GM23338 (cell line): Measurements from ENCODE around the gene SULT1B1.

ENCODE experiments used
- CREB1 ChIP-seq: fragments of 250-450 bp; sonication (Bioruptor Pico); IDR thresholded peaks from 2 replicates; pipeline ENCODE4 v1.5.0; 2020; ENCODE audit warnings: low read depth, mild to moderate bottlenecking, moderate library complexity
- EZH2phosphoT487 ChIP-seq: fragments of 200-600 bp; sonication (generic); IDR thresholded peaks from one replicate; pipeline ENCODE4 v1.8.1; 2018; ENCODE audit warnings: antibody characterized with exemption; ENCODE audit not compliant: unreplicated experiment
- POLR2AphosphoS5 ChIP-seq: IDR thresholded peaks from 2 replicates; pipeline ENCODE4 v1.6.1; 2016; ENCODE audit warnings: antibody characterized with exemption, low read depth
- REST ChIP-seq: IDR thresholded peaks from one replicate; pipeline ENCODE4 v1.6.1; 2018; ENCODE audit warnings: antibody characterized with exemption; ENCODE audit not compliant: unreplicated experiment
- ZNF462 ChIP-seq: fragments of 250-450 bp; sonication (Bioruptor Pico); IDR thresholded peaks from 2 replicates; pipeline ENCODE4 v1.5.0; 2020; ENCODE audit warnings: mild to moderate bottlenecking, moderate library complexity
- TF ChIP-seq, protein P1 (sequence below), 2 experiments: fragments of 200-600 bp in 1 of 2; sonication (generic) in 1 of 2; conservative IDR thresholded peaks; 2 replicates each; pipeline versions ENCODE4 v1.5.1 to v1.6.1; 2016 to 2017; ENCODE audit warnings: antibody characterized with exemption in 2 of 2, low read depth in 2 of 2, mild to moderate bottlenecking in 2 of 2, moderate library complexity in 1 of 2

DNA sequence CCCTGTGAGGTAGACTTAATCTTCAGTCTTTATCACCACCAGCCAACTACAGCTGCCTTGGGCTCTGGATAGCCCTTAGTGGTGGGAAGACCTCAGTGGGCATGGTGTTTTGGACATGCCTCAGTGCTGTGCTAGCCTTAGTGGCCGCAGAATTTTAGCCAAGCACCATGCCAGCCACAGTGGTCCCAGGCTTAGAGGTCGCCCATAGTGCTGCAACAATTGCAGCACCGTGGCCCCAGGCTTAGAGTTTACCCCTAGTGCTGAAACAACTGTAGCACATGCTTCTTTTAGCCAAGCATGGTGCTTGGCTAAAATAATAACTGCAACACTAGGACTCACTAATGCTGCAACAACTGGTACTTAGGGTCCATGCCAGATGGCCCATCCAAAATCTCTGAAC, 38.9 kb upstream of the SULT1B1 start:
- TF ChIP-seq, protein P1, sequence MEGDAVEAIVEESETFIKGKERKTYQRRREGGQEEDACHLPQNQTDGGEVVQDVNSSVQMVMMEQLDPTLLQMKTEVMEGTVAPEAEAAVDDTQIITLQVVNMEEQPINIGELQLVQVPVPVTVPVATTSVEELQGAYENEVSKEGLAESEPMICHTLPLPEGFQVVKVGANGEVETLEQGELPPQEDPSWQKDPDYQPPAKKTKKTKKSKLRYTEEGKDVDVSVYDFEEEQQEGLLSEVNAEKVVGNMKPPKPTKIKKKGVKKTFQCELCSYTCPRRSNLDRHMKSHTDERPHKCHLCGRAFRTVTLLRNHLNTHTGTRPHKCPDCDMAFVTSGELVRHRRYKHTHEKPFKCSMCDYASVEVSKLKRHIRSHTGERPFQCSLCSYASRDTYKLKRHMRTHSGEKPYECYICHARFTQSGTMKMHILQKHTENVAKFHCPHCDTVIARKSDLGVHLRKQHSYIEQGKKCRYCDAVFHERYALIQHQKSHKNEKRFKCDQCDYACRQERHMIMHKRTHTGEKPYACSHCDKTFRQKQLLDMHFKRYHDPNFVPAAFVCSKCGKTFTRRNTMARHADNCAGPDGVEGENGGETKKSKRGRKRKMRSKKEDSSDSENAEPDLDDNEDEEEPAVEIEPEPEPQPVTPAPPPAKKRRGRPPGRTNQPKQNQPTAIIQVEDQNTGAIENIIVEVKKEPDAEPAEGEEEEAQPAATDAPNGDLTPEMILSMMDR (conservative IDR thresholded peaks at IDR 0.05; ENCODE audit: low read depth in 2 of 2): no peak
- TF ChIP-seq ZNF462 (CRISPR knock-in tag) (no peak), REST (no peak), POLR2AphosphoS5 (no peak), CREB1 (CRISPR knock-in tag) (no peak), EZH2phosphoT487 (no peak)
